ENCODE measurements around the gene SEPTIN8. TPM values are rescaled to one million over a fixed set of nuclear protein-coding genes. Genes with fewer than 3 reads are reported as not detected.
A peak's percentile ranks its signal among the peaks of the same experiment; 100 is the strongest.

The SEPTIN8 gene
- polyA plus RNA-seq, 2 donors, result 22.1 to 23.3 TPM

- peaks cover 2 to 14% of the 10 kb centered on the region in 2 donors for H3K4me1 ChIP-seq (ENCODE audit: control insufficient read depth in 2 of 2, insufficient read depth in 2 of 2, low read length in 1 of 2)
- WGBS, 2 donors, result 84 to 93% methylated on average over 3 of the region's 3 CpGs
- no peak overlapping the region for H3K4me3 ChIP-seq (ENCODE audit: low read depth in 1 of 2, low read length in 2 of 2)
- peaks cover 5 to 6% of the 10 kb centered on the region in 2 donors for H3K36me3 ChIP-seq (ENCODE audit: control insufficient read depth in 2 of 2, insufficient read depth in 2 of 2, low read length in 1 of 2)
- H3K27me3 ChIP-seq (ENCODE audit: control insufficient read depth in 1 of 2, insufficient read depth in 2 of 2, low read length in 2 of 2), result no peaks in the 10 kb centered on the region
- no peak overlapping the region for H3K27ac ChIP-seq (ENCODE audit: low read depth in 2 of 2, low read length in 1 of 2)
- H3K9me3 ChIP-seq (ENCODE audit: control insufficient read depth in 2 of 2, insufficient read depth in 1 of 2, low read depth in 1 of 2, low read length in 1 of 2), result no peaks in the 10 kb centered on the region
These were observed 44.3 kb upstream of the SEPTIN8 start for GRCh38 chr5:132821350-132821749.

GRCh38 chr5:132820162-132820754 lies 43.2 kb upstream of the SEPTIN8 start:
- H3K4me1 ChIP-seq (ENCODE audit: control insufficient read depth in 2 of 2, insufficient read depth in 2 of 2, low read length in 1 of 2), result peaks cover 2 to 8% of the 10 kb centered on the region in 2 donors
- no peak overlapping the region for H3K4me3 ChIP-seq (ENCODE audit: low read depth in 1 of 2, low read length in 2 of 2)
- WGBS, 2 donors, result 22 to 23% methylated on average over 15 of the region's 15 CpGs
- H3K27me3 ChIP-seq (ENCODE audit: control insufficient read depth in 1 of 2, insufficient read depth in 2 of 2, low read length in 2 of 2), result no peaks in the 10 kb centered on the region
- H3K27ac ChIP-seq (ENCODE audit: low read depth in 2 of 2, low read length in 1 of 2), result no peak overlapping the region
- H3K9me3 ChIP-seq (ENCODE audit: control insufficient read depth in 2 of 2, insufficient read depth in 1 of 2, low read depth in 1 of 2, low read length in 1 of 2), result no peaks in the 10 kb centered on the region
- peaks cover 5 to 6% of the 10 kb centered on the region in 2 donors for H3K36me3 ChIP-seq (ENCODE audit: control insufficient read depth in 2 of 2, insufficient read depth in 2 of 2, low read length in 1 of 2)

GRCh38 chr5:132819468-132819867 lies 42.4 kb upstream of the SEPTIN8 start:
- WGBS, 2 donors, result 24 to 33% methylated on average over 23 to 26 of the region's 26 CpGs
- Histone ChIP-seq H3K27ac (ENCODE audit: low read depth in 2 of 2, low read length in 1 of 2) (no peak overlapping the region), H3K9me3 (ENCODE audit: control insufficient read depth in 2 of 2, insufficient read depth in 1 of 2, low read depth in 1 of 2, low read length in 1 of 2) (peaks cover 0 to 3% of the 10 kb centered on the region in 2 donors), H3K36me3 (ENCODE audit: control insufficient read depth in 2 of 2, insufficient read depth in 2 of 2, low read length in 1 of 2) (peaks cover under 1 to 4% of the 10 kb centered on the region in 2 donors), H3K27me3 (ENCODE audit: control insufficient read depth in 1 of 2, insufficient read depth in 2 of 2, low read length in 2 of 2) (peaks cover 0 to 2% of the 10 kb centered on the region in 2 donors), H3K4me1 (ENCODE audit: control insufficient read depth in 2 of 2, insufficient read depth in 2 of 2, low read length in 1 of 2) (peaks cover 2 to 8% of the 10 kb centered on the region in 2 donors), H3K4me3 (ENCODE audit: low read depth in 1 of 2, low read length in 2 of 2) (peak overlapping the region in 1 of 2 donors; percentile 25)

- H3K4me1 ChIP-seq (ENCODE audit: control insufficient read depth in 2 of 2, insufficient read depth in 2 of 2, low read length in 1 of 2), result peaks cover 2 to 6% of the 10 kb centered on the region in 2 donors
These were observed 40.0 kb upstream of the SEPTIN8 start for GRCh38 chr5:132817011-132817410.

GRCh38 chr5:132816554-132816953 lies 39.5 kb upstream of the SEPTIN8 start:
- Histone ChIP-seq H3K27me3 (ENCODE audit: control insufficient read depth in 1 of 2, insufficient read depth in 2 of 2, low read length in 2 of 2) (peaks cover 0 to 5% of the 10 kb centered on the region in 2 donors), H3K36me3 (ENCODE audit: control insufficient read depth in 2 of 2, insufficient read depth in 2 of 2, low read length in 1 of 2) (no peaks in the 10 kb centered on the region), H3K4me3 (ENCODE audit: low read depth in 1 of 2, low read length in 2 of 2) (no peak overlapping the region), H3K27ac (ENCODE audit: low read depth in 2 of 2, low read length in 1 of 2) (no peak overlapping the region), H3K4me1 (ENCODE audit: control insufficient read depth in 2 of 2, insufficient read depth in 2 of 2, low read length in 1 of 2) (peaks cover 2 to 6% of the 10 kb centered on the region in 2 donors), H3K9me3 (ENCODE audit: control insufficient read depth in 2 of 2, insufficient read depth in 1 of 2, low read depth in 1 of 2, low read length in 1 of 2) (peaks cover 0 to 3% of the 10 kb centered on the region in 2 donors)

More at GRCh38 chr5:132817011-132817410, 40.0 kb upstream of the SEPTIN8 start:
- WGBS, 2 donors, result 48 to 59% methylated on average over 1 of the region's 1 CpG
- no peak overlapping the region for H3K4me3 ChIP-seq (ENCODE audit: low read depth in 1 of 2, low read length in 2 of 2)
- peaks cover 0 to 3% of the 10 kb centered on the region in 2 donors for H3K9me3 ChIP-seq (ENCODE audit: control insufficient read depth in 2 of 2, insufficient read depth in 1 of 2, low read depth in 1 of 2, low read length in 1 of 2)
- no peaks in the 10 kb centered on the region for H3K36me3 ChIP-seq (ENCODE audit: control insufficient read depth in 2 of 2, insufficient read depth in 2 of 2, low read length in 1 of 2)
- no peak overlapping the region for H3K27ac ChIP-seq (ENCODE audit: low read depth in 2 of 2, low read length in 1 of 2)
- H3K27me3 ChIP-seq (ENCODE audit: control insufficient read depth in 1 of 2, insufficient read depth in 2 of 2, low read length in 2 of 2), result peaks cover 0 to 5% of the 10 kb centered on the region in 2 donors

GRCh38 chr5:132816083-132816482 lies 39.0 kb upstream of the SEPTIN8 start:
- Histone ChIP-seq H3K27ac (ENCODE audit: low read depth in 2 of 2, low read length in 1 of 2) (no peak overlapping the region), H3K9me3 (ENCODE audit: control insufficient read depth in 2 of 2, insufficient read depth in 1 of 2, low read depth in 1 of 2, low read length in 1 of 2) (peaks cover 0 to 3% of the 10 kb centered on the region in 2 donors), H3K27me3 (ENCODE audit: control insufficient read depth in 1 of 2, insufficient read depth in 2 of 2, low read length in 2 of 2) (peaks cover 0 to 6% of the 10 kb centered on the region in 2 donors), H3K4me3 (ENCODE audit: low read depth in 1 of 2, low read length in 2 of 2) (no peak overlapping the region), H3K36me3 (ENCODE audit: control insufficient read depth in 2 of 2, insufficient read depth in 2 of 2, low read length in 1 of 2) (no peaks in the 10 kb centered on the region), H3K4me1 (ENCODE audit: control insufficient read depth in 2 of 2, insufficient read depth in 2 of 2, low read length in 1 of 2) (peaks cover 2 to 6% of the 10 kb centered on the region in 2 donors)
- 76 to 79% methylated on average over 2 of the region's 2 CpGs for WGBS, 2 donors

GRCh38 chr5:132815454-132815853 lies 38.4 kb upstream of the SEPTIN8 start:
- 96 to 98% methylated on average over 1 of the region's 1 CpG for WGBS, 2 donors
- no peak overlapping the region for H3K27ac ChIP-seq (ENCODE audit: low read depth in 2 of 2, low read length in 1 of 2)
- peaks cover 0 to 3% of the 10 kb centered on the region in 2 donors for H3K9me3 ChIP-seq (ENCODE audit: control insufficient read depth in 2 of 2, insufficient read depth in 1 of 2, low read depth in 1 of 2, low read length in 1 of 2)
- no peak overlapping the region for H3K4me3 ChIP-seq (ENCODE audit: low read depth in 1 of 2, low read length in 2 of 2)
- H3K27me3 ChIP-seq (ENCODE audit: control insufficient read depth in 1 of 2, insufficient read depth in 2 of 2, low read length in 2 of 2), result peaks cover 0 to 7% of the 10 kb centered on the region in 2 donors
- H3K4me1 ChIP-seq (ENCODE audit: control insufficient read depth in 2 of 2, insufficient read depth in 2 of 2, low read length in 1 of 2), result peaks cover 2 to 6% of the 10 kb centered on the region in 2 donors
- no peaks in the 10 kb centered on the region for H3K36me3 ChIP-seq (ENCODE audit: control insufficient read depth in 2 of 2, insufficient read depth in 2 of 2, low read length in 1 of 2)

GRCh38 chr5:132814503-132815294 lies 37.7 kb upstream of the SEPTIN8 start:
- H3K27ac ChIP-seq (ENCODE audit: low read depth in 2 of 2, low read length in 1 of 2), result no peak overlapping the region
- peaks cover 2 to 6% of the 10 kb centered on the region in 2 donors for H3K4me1 ChIP-seq (ENCODE audit: control insufficient read depth in 2 of 2, insufficient read depth in 2 of 2, low read length in 1 of 2)
- H3K36me3 ChIP-seq (ENCODE audit: control insufficient read depth in 2 of 2, insufficient read depth in 2 of 2, low read length in 1 of 2), result no peaks in the 10 kb centered on the region
- H3K9me3 ChIP-seq (ENCODE audit: control insufficient read depth in 2 of 2, insufficient read depth in 1 of 2, low read depth in 1 of 2, low read length in 1 of 2), result peaks cover 0 to 3% of the 10 kb centered on the region in 2 donors
- H3K4me3 ChIP-seq (ENCODE audit: low read depth in 1 of 2, low read length in 2 of 2), result peak overlapping the region; percentile 3 to 57
- peaks cover 0 to 7% of the 10 kb centered on the region in 2 donors for H3K27me3 ChIP-seq (ENCODE audit: control insufficient read depth in 1 of 2, insufficient read depth in 2 of 2, low read length in 2 of 2)
- WGBS, 2 donors, result 62 to 68% methylated on average over 68 to 81 of the region's 81 CpGs

- peaks cover 0 to 3% of the 10 kb centered on the region in 2 donors for H3K9me3 ChIP-seq (ENCODE audit: control insufficient read depth in 2 of 2, insufficient read depth in 1 of 2, low read depth in 1 of 2, low read length in 1 of 2)
- H3K36me3 ChIP-seq (ENCODE audit: control insufficient read depth in 2 of 2, insufficient read depth in 2 of 2, low read length in 1 of 2), result no peaks in the 10 kb centered on the region
- peaks cover 0 to 6% of the 10 kb centered on the region in 2 donors for H3K4me1 ChIP-seq (ENCODE audit: control insufficient read depth in 2 of 2, insufficient read depth in 2 of 2, low read length in 1 of 2)
- H3K4me3 ChIP-seq (ENCODE audit: low read depth in 1 of 2, low read length in 2 of 2), result peak overlapping the region; percentile 47 to 57
- no peak overlapping the region for H3K27ac ChIP-seq (ENCODE audit: low read depth in 2 of 2, low read length in 1 of 2)
- peaks cover 0 to 7% of the 10 kb centered on the region in 2 donors for H3K27me3 ChIP-seq (ENCODE audit: control insufficient read depth in 1 of 2, insufficient read depth in 2 of 2, low read length in 2 of 2)
- WGBS, 2 donors, result 7 to 8% methylated on average over 82 to 110 of the region's 110 CpGs
These were observed 36.8 kb upstream of the SEPTIN8 start for GRCh38 chr5:132813599-132814502.
